ENCODE data around the gene NBAS. TPM values are rescaled to one million over a fixed set of nuclear protein-coding genes. Genes with fewer than 3 reads are reported as not detected.

The NBAS gene
- polyA plus RNA-seq, 1 donor from 2014 or later, result 31.9 TPM

- no peaks in the 10 kb centered on the region for H4K20me1 ChIP-seq (ENCODE audit: insufficient read depth)
- no peaks in the 10 kb centered on the region for H3K9me3 ChIP-seq (ENCODE audit: low read length)
- H3K27me3 ChIP-seq (ENCODE audit: insufficient read depth, low read depth, low read length), result no peaks in the 10 kb centered on the region
- peaks cover 14% of the 10 kb centered on the region for H3K36me3 ChIP-seq (ENCODE audit: insufficient read depth, low read length)
- H3K4me2 ChIP-seq (ENCODE audit: low read length), result no peak overlapping the region
- TF ChIP-seq TAF1 (IDR thresholded peaks at IDR 0.05; ENCODE audit: low read depth), result no peak
- no peak overlapping the region for H3K27ac ChIP-seq (ENCODE audit: low read length)
- H3K9me2 ChIP-seq (ENCODE audit: insufficient read depth, low read length), result peaks cover 2% of the 10 kb centered on the region
- H3K9ac ChIP-seq (ENCODE audit: low read length), result no peak overlapping the region
- H3K4me3 ChIP-seq (ENCODE audit: low read length), result peak overlapping the region; percentile 91
- H3K79me2 ChIP-seq (replicated peaks; ENCODE audit: insufficient read depth, low read length), result peaks cover 29% of the 10 kb centered on the region
- H2AFZ ChIP-seq (ENCODE audit: low read depth, low read length), result no peak overlapping the region
- no peaks in the 10 kb centered on the region for H3F3A ChIP-seq (ENCODE audit: insufficient read depth, low read length, poor library complexity, severe bottlenecking)
Measured at GRCh38 chr2:15593327-15593705, 32.2 kb upstream of the NBAS start.

- no peaks in the 10 kb centered on the region for H4K20me1 ChIP-seq (ENCODE audit: insufficient read depth)
- no peaks in the 10 kb centered on the region for H3K27me3 ChIP-seq (ENCODE audit: insufficient read depth, low read depth, low read length)
- peaks cover 29% of the 10 kb centered on the region for H3K79me2 ChIP-seq (replicated peaks; ENCODE audit: insufficient read depth, low read length)
- H3K9me2 ChIP-seq (ENCODE audit: insufficient read depth, low read length), result no peaks in the 10 kb centered on the region
- H3K4me3 ChIP-seq (ENCODE audit: low read length), result peak within 1 kb of the TSS; percentile 91
- TF ChIP-seq POLR2AphosphoS5 (IDR thresholded peaks at IDR 0.05) (peak; percentile 96), CTCF (IDR thresholded peaks at IDR 0.05; ENCODE audit: poor library complexity, severe bottlenecking) (peak; percentile 35), EP300 (conservative IDR thresholded peaks at IDR 0.05; ENCODE audit: poor library complexity, severe bottlenecking) (peak; percentile 45), SMC3 (conservative IDR thresholded peaks at IDR 0.05; ENCODE audit: poor library complexity) (peak; percentile 57), REST (IDR thresholded peaks at IDR 0.05; ENCODE audit: borderline replicate concordance) (peak; percentile 11), RAD21 (conservative IDR thresholded peaks at IDR 0.05) (peak; percentile 58), EZH2 (IDR thresholded peaks at IDR 0.05; ENCODE audit: borderline replicate concordance, insufficient read depth, low read length, poor library complexity, severe bottlenecking) (no peak), MXI1 (conservative IDR thresholded peaks at IDR 0.05; ENCODE audit: poor library complexity, severe bottlenecking) (peak; percentile 94), TAF1 (IDR thresholded peaks at IDR 0.05; ENCODE audit: low read depth) (peak; percentile 95)
- no peaks in the 10 kb centered on the region for H3K9me3 ChIP-seq (ENCODE audit: low read length)
- H3K36me3 ChIP-seq (ENCODE audit: insufficient read depth, low read length), result peaks cover 5% of the 10 kb centered on the region
- H3K4me2 ChIP-seq (ENCODE audit: low read length), result peak within 1 kb of the TSS; percentile 88
- H2AFZ ChIP-seq (ENCODE audit: low read depth, low read length), result peak within 1 kb of the TSS; percentile 89
- peak within 1 kb of the TSS; percentile 91 for H3K27ac ChIP-seq (ENCODE audit: low read length)
- peak within 1 kb of the TSS; percentile 96 for H3K9ac ChIP-seq (ENCODE audit: low read length)
- H3F3A ChIP-seq (ENCODE audit: insufficient read depth, low read length, poor library complexity, severe bottlenecking), result no peaks in the 10 kb centered on the region
Measured at GRCh38 chr2:15591692-15592463, 30.7 kb upstream of the NBAS start, which contains the start of gene DDX1. Gene DDX1 (plus strand): TSS chr2:15591868. CDS start chr2:15591934, 66 bp downstream.

Data from neural cell (in vitro differentiated cells).